OCI-M2 (cell line): Measurements from ENCODE around the gene EHMT1.
"Not testable (repeated sequence)": the region's sequence is repeated elsewhere in the genome, so short reads cannot be mapped to it uniquely, and the experiment has no call there.

Source experiments
- DNase-seq: peaks from one replicate; lab custom pipeline; 2025; ENCODE audit not compliant: unreplicated experiment; lab: John Stamatoyannopoulos, UW

Gene EHMT1

GRCh38 chr9:137614631-137615386 lies 4.0 kb upstream of the EHMT1 start:
- no peak for DNase-seq

GRCh38 chr9:137615387-137615871 lies 3.4 kb upstream of the EHMT1 start:
- no peak for DNase-seq

DNA sequence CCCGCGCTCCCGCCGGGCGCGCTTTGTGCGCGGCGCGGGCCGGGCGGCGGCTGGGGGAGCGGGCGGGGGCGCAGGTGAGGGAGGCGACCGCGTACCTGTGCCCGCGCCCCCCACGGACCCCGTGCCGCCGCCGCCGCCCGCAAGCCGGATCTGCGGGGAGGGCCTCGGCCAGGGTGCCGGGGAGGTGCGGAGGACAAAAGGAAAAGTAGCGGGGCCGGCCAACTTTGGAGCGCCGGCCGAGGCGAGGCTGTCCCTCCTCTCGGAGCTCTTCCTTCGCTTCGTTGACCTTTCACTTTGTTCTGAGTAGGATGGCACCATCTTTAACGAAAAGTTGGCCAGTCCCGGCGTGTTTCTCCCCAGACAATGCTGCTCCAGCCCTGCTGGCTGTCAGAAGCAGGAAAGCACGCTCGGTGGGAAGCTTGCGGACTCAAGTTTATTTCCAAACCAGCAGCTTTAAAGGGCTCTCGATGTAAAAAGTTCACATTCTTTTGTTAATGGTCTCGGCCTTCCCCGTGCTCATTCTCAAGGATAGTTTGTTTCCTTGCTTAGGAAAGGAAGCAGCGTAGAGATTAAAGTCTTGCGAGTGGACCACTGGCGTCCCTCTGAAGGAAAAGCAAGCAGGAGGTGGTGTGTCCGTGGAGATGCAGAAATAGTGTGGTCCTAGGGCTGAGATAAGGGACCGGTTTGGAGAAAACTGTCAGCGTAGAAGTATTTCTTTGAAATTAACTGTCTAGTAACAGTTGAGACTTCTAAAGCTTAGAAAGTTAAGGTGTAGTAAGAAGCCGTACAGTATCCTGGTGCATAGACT lies 639 bp downstream of the EHMT1 start:
- DNase-seq: no peak

DNA sequence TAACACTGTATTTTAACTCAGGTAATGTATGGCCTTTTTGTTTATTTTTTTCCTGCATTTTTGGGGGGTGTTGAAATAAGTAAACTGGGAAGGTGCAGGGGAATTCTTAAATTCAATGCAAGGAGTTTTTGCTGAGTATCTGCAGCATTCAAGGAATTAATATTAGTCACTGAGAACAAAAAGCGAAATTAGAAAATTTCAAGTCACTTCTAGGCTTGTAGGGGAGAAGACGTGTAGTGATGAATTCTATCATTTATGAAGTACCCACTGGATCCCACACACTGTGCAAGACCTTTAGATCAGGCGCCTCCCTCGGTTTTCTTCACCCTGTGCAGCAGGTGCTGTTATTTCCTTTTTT lies 1.2 kb downstream of the EHMT1 start:
- no peak for DNase-seq

GRCh38 chr9:137620581-137620980 lies 1.8 kb downstream of the EHMT1 start:
- DNase-seq: no peak

GRCh38 chr9:137621131-137621757 lies 2.4 kb downstream of the EHMT1 start:
- DNase-seq: no peak

- DNase-seq: not testable (repeated sequence)
Observed at GRCh38 chr9:137622211-137622610, 3.4 kb downstream of the EHMT1 start.

GRCh38 chr9:137626464-137626863 lies 7.7 kb downstream of the EHMT1 start:
- no peak for DNase-seq

DNA sequence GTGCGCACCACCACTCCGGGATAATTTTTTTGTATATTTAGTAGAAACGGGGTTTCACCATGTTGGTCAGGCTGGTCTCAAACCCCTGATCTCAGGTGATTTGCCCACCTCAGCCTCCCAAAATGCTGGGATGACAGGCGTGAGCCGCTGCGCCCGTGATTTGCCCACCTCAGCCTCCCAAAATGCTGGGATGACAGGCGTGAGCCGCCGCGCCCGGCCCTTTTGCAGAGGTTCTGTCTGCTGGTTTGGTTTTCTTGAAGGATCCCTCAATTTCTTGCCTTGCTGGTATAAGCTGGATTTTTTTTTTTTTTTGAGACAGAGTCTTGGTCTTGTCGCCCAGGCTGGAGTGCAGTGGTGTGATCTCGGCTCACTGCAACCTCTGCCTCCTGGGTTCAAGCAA lies 8.6 kb downstream of the EHMT1 start:
- DNase-seq: not testable (repeated sequence)

- no peak for DNase-seq
Observed at GRCh38 chr9:137630126-137630525, 11.3 kb downstream of the EHMT1 start.

DNA sequence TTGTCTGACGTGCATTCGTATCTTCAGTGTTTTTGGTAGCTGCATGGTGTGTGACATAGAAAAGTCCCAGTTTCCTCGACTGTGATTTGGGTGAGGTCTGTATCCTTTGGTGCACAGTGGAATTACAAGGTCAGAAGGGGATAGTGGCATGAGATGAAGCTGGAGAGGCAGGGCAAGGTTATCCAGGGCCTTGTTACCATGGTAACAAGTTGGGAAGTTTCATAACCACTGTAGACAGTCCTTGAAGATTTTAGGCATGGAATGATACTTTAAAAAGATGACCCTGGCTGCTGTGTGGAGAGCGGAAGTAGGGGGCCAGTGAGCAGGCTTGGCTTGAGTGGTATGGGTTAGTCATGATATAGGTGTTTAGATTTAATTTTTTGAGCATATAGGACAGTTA lies 11.9 kb downstream of the EHMT1 start:
- DNase-seq: no peak

DNA sequence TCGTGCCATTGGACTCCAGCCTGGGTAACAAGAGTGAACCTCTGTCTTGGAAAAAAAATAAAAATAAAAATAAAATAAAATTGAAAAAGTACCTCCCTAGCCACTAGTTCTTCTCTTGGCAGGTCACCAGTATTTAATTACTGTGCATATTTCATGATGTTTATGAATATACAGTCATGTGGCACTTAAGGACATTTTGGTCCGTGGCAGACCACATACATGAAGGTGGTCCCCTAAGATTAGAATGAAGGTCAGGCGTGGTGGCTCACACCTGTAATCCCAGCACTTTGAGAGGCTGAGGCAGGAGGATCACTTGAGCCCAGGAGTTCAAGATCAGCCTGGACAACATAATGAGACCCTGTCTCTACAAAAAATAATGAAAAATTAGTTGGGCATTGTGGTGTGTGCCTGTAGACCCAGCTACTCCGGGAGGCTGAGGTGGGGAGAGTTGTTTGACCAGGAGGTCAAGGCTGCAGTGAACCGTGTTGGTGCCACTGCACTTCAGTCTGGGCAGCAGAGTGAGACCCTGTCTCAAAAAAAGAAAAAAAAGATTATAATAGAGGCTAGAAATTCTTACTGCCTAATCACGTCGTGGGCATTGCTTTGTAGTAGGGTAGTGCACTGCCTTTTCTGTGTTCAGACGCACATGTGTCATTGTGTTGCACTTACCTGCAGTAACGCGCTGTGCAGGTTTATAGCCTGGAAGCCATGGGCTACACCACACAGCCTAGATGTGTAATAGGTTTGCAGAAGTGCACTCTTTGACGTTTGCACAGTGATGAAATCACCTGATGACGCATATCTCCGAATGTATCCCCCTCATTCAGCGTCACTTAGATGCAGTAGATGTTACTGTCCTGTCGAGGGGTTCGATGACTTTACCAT lies 12.8 kb downstream of the EHMT1 start:
- DNase-seq: no peak

DNA sequence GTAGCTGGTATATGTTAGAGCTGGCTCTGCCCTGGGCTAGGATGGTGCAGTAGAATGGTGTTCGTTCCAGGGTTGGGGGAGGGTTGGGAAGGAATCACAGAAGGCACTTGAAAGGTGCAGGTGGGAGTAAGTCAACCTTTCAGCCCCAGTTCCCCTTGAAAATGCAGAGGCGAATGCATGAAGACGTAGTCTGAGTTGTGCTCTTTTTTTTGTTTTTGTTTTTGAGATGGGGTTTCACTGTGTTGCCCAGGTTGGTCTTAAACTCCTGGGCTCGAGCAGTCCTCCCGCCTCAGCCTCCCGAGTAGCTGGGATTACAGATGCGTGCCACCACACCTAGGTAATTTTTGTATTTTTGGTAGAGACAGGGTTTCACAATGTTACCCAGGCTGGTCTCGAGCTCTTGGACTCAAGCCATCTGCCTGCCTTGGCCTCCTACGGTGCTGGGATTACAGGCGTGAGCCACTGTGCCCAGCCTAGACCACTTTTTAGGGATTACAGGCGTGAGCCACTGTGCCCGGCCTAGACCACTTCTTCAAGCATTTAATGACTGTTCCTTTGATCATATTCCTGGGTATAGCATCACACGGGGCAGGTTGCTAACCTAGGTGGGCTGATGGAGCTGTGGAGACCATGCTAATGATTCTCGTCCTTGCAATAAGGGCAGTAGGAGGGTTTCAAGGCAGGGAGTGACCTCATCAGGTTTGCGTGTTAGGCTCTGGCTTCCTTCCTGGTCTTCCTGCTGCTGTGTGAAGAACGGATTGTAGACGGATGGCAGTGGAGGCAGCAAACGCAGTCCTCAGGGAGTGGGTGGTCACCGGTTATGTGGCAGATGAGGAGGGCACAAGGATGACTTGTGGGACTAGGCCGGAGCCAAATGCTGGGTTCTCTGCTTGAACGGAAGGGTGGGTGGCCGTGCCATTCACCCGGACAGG lies 13.7 kb downstream of the EHMT1 start:
- DNase-seq: no peak

DNA sequence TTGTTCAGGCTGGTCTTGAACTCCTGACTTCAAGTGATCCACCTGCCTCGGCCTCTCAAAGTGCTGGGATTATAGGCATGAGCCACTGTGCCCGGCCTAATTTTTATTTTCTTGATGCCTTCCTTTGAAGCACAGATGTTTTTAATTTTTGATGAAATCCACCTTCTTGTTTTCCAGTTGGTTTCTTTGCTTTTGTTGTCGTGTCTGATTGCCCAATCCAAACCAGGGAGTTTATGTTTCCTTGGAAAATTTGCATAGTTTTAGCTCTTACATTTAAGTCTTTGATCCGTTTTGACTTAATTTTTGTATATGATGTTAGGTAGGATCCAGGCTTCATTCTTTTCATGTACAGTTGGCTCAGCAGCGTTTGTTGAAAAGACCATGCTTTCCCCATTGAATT lies 15.2 kb downstream of the EHMT1 start:
- DNase-seq: no peak

DNA sequence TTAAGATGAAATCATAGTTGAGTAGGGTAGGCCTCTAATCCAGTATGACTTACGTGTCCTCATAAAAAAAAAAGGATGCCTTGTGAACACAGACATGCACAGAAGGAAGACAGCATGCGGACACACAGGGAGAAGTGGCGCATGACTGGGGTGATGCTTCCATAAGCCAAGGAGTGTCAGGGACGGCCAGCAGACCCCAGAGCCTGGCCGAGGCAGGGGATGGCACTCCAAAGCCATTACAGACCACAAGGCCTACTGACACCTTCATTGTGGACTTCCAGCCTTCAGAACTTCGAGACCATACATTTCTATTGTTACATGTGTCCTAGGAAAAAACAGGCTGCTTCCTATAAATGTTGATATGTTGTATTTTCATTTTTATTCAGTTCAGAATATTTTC lies 19.9 kb downstream of the EHMT1 start:
- DNase-seq: no peak

- DNase-seq: no peak
Observed at GRCh38 chr9:137639303-137640051, 20.7 kb downstream of the EHMT1 start.

DNA sequence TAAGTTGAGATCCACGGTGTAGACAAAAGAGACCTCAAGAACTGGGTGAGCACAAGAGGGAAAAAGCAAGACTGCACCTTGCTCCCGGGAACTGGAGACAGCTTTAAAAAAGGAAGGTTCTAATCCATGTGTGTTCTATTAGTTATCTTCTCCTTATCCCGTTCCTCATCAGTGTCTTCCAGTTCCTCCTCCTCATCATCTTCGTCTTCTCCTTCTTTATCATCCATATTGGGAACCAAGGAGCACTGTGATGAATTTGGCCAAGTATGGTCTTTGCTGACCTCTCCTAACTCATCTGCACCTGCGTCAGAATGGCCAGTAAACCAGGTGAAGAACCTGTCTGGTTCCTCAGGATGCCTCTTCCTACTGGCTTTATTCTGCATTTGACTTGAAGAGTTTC lies 22.1 kb downstream of the EHMT1 start:
- no peak for DNase-seq

GRCh38 chr9:137642118-137642601 lies 23.4 kb downstream of the EHMT1 start:
- no peak for DNase-seq

GRCh38 chr9:137642892-137643291 lies 24.1 kb downstream of the EHMT1 start:
- DNase-seq: no peak
